CD8-positive, alpha-beta memory T cell (primary cell): ENCODE measurements around the gene CPA5. TPM values are rescaled to one million over a fixed set of nuclear protein-coding genes. Genes with fewer than 3 reads are reported as not detected.

Experiments used
- CTCF ChIA-PET: fragments of 350-600 bp; sonication (Branson Sonifier 250); formaldehyde crosslinking; loops from one replicate; lab custom pipeline; 2021; ENCODE audit warnings: antibody characterized with exemption; lab: Charles Lee
- POLR2A ChIA-PET: fragments of 350-600 bp; sonication (Branson Sonifier 250); formaldehyde crosslinking; loops from one replicate; lab custom pipeline; 2021; ENCODE audit warnings: antibody characterized with exemption; lab: Charles Lee
- DNase-seq, 5 donors: peaks; one replicate each; pipeline versions ENCODE4 v3.0.0 to v3.0.0-alpha.2; 2020 to 2022; ENCODE audit warnings: mixed read lengths in 1 of 5
- H3K27ac ChIP-seq: one replicate; pipeline ENCODE4 v1.7.0; 2013; ENCODE audit warnings: low read depth, mild to moderate bottlenecking, low read length, moderate library complexity
- H3K27me3 ChIP-seq: 2 replicates; pipeline ENCODE4 v1.7.0; 2013; ENCODE audit warnings: low read length, mild to moderate bottlenecking; ENCODE audit not compliant: insufficient read depth, poor library complexity, severe bottlenecking
- H3K36me3 ChIP-seq: 2 replicates; pipeline ENCODE4 v1.7.0; 2013; ENCODE audit warnings: mild to moderate bottlenecking, low read length, moderate library complexity; ENCODE audit not compliant: insufficient read depth
- H3K4me1 ChIP-seq: 2 replicates; pipeline ENCODE4 v1.7.0; 2013; ENCODE audit warnings: mild to moderate bottlenecking, low read length, moderate library complexity; ENCODE audit not compliant: insufficient read depth
- H3K4me3 ChIP-seq: 2 replicates; pipeline ENCODE4 v1.7.0; 2013; ENCODE audit warnings: mild to moderate bottlenecking, low read length
- H3K9me3 ChIP-seq: 2 replicates; pipeline ENCODE4 v1.7.0; 2013; ENCODE audit warnings: mild to moderate bottlenecking, low read length
- H3K27ac Mint-ChIP-seq, 8 donors: one replicate each; pipeline ENCODE4 v1.8.0; 2020 to 2021; ENCODE audit warnings: mixed read lengths in 8 of 8, mild to moderate bottlenecking in 6 of 8, inconsistent platforms in 3 of 8, moderate library complexity in 3 of 8
- H3K27me3 Mint-ChIP-seq, 2 donors: one replicate each; pipeline ENCODE4 v1.8.0; 2020 to 2021; ENCODE audit warnings: mixed read lengths in 2 of 2, mild to moderate bottlenecking in 1 of 2, moderate library complexity in 1 of 2
- H3K36me3 Mint-ChIP-seq, 3 donors: one replicate each; pipeline ENCODE4 v1.8.0; 2020 to 2021; ENCODE audit warnings: mixed read lengths in 3 of 3, inconsistent platforms in 1 of 3, mild to moderate bottlenecking in 1 of 3
- H3K4me1 Mint-ChIP-seq, 3 donors: one replicate each; pipeline ENCODE4 v1.8.0; 2020 to 2021; ENCODE audit warnings: mixed read lengths in 3 of 3, inconsistent platforms in 1 of 3, mild to moderate bottlenecking in 1 of 3
- H3K4me3 Mint-ChIP-seq, 7 donors: one replicate each; pipeline ENCODE4 v1.8.0; 2020 to 2021; ENCODE audit warnings: mixed read lengths in 7 of 7, mild to moderate bottlenecking in 6 of 7, moderate library complexity in 4 of 7, inconsistent platforms in 2 of 7
- H3K9me3 Mint-ChIP-seq, 5 donors: one replicate each; pipeline ENCODE4 v1.8.0; 2020 to 2022; ENCODE audit warnings: mixed read lengths in 5 of 5, mild to moderate bottlenecking in 3 of 5, moderate library complexity in 2 of 5, inconsistent platforms in 1 of 5
- polyA plus RNA-seq: library from polyadenylated mRNA; unstranded; fragments of 300-500 nt; fragmentation: Illumina TruSeq; gene quantifications from one replicate; pipeline ENCODE4 v1.2.3, GENCODE V29; 2021
- total RNA-seq, 2 experiments: library from RNA; stranded (reverse); gene quantifications; one replicate each; pipeline ENCODE4 v1.2.3, GENCODE V29; 2021

CPA5 gene
- total and polyA plus RNA-seq, 3 experiments from 2014 or later = 1.0 to 30.5 (median 2.0) TPM

GRCh38 chr7:130359276-130359857 is 14.8 kb downstream of the CPA5 start:
- peaks cover 8 to 16% of the 10 kb centered on the region in 2 donors for H3K27me3 Mint-ChIP-seq
- ChIA-PET POLR2A (no interaction called here), CTCF (no interaction called here)
- no peak overlapping the region for H3K4me3 Mint-ChIP-seq
- Histone ChIP-seq H3K4me1 (no peaks in the 10 kb centered on the region), H3K9me3 (no peaks in the 10 kb centered on the region), H3K4me3 (no peak overlapping the region), H3K27me3 (no peaks in the 10 kb centered on the region), H3K36me3 (no peaks in the 10 kb centered on the region), H3K27ac (no peak overlapping the region)
- no peaks in the 10 kb centered on the region for H3K4me1 Mint-ChIP-seq
- H3K36me3 Mint-ChIP-seq = peaks cover 0 to 8% (median 0%) of the 10 kb centered on the region in 3 donors
- no peak overlapping the region for H3K27ac Mint-ChIP-seq
- peaks cover 4 to 11% (median 5%) of the 10 kb centered on the region in 5 donors for H3K9me3 Mint-ChIP-seq
- no peak for DNase-seq

DNA sequence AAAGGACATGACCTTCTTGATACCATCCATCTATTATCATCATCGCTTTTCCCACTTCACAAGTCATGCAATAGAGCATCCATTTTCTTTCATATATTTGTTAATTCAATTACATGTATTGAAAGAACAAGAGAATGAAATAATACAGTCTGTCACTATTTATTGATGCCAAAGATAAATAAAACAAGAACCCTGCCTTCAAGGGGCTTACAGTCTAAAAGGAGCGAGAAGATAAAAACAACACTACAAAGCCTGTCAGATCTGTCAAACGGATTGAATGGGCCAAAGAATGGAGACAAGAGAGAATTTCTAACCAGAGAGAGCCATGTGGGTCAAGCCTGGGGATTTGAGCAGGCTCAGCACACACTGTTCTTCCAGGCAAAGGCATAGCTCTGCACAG is 15.9 kb downstream of the CPA5 start:
- ChIA-PET CTCF (no interaction called here), POLR2A (no interaction called here)
- Mint-ChIP-seq H3K27ac (no peak overlapping the region), H3K4me3 (no peak overlapping the region), H3K27me3 (peaks cover 8 to 16% of the 10 kb centered on the region in 2 donors), H3K36me3 (peaks cover 0 to 8% (median 0%) of the 10 kb centered on the region in 3 donors), H3K4me1 (peaks cover 0 to 3% (median 0%) of the 10 kb centered on the region in 3 donors), H3K9me3 (peaks cover 4 to 11% (median 5%) of the 10 kb centered on the region in 5 donors)
- Histone ChIP-seq H3K4me1 (no peaks in the 10 kb centered on the region), H3K36me3 (no peaks in the 10 kb centered on the region), H3K4me3 (no peak overlapping the region), H3K9me3 (no peaks in the 10 kb centered on the region), H3K27ac (no peak overlapping the region), H3K27me3 (no peaks in the 10 kb centered on the region)
- DNase-seq = no peak

GRCh38 chr7:130361681-130362080 is 17.1 kb downstream of the CPA5 start:
- Mint-ChIP-seq H3K36me3 (peaks cover 0 to 8% (median 0%) of the 10 kb centered on the region in 3 donors), H3K27ac (no peak overlapping the region), H3K4me3 (no peak overlapping the region), H3K9me3 (peaks cover 4 to 11% (median 5%) of the 10 kb centered on the region in 5 donors), H3K27me3 (peaks cover 11 to 16% of the 10 kb centered on the region in 2 donors), H3K4me1 (peaks cover under 1 to 12% (median 7%) of the 10 kb centered on the region in 3 donors)
- H3K9me3 ChIP-seq = no peaks in the 10 kb centered on the region
- no peak overlapping the region for H3K27ac ChIP-seq
- H3K4me1 ChIP-seq = peaks cover 2% of the 10 kb centered on the region
- ChIA-PET CTCF (no interaction called here), POLR2A (no interaction called here)
- no peaks in the 10 kb centered on the region for H3K27me3 ChIP-seq
- DNase-seq = no peak
- H3K4me3 ChIP-seq = no peak overlapping the region
- H3K36me3 ChIP-seq = no peaks in the 10 kb centered on the region

GRCh38 chr7:130362251-130362816 is 17.7 kb downstream of the CPA5 start:
- Mint-ChIP-seq H3K27me3 (peaks cover 11 to 16% of the 10 kb centered on the region in 2 donors), H3K36me3 (peaks cover 0 to 8% (median 0%) of the 10 kb centered on the region in 3 donors), H3K4me3 (no peak overlapping the region), H3K27ac (no peak overlapping the region), H3K9me3 (peaks cover 4 to 11% (median 5%) of the 10 kb centered on the region in 5 donors), H3K4me1 (peaks cover 7 to 19% (median 11%) of the 10 kb centered on the region in 3 donors)
- Histone ChIP-seq H3K27me3 (no peaks in the 10 kb centered on the region), H3K27ac (no peak overlapping the region), H3K9me3 (no peaks in the 10 kb centered on the region), H3K4me3 (no peak overlapping the region), H3K4me1 (peaks cover 5% of the 10 kb centered on the region), H3K36me3 (no peaks in the 10 kb centered on the region)
- DNase-seq = no peak
- ChIA-PET POLR2A (no interaction called here), CTCF (no interaction called here)

- CTCF ChIA-PET = no interaction called here
- no peak for DNase-seq
- H3K27ac Mint-ChIP-seq = no peak overlapping the region
- POLR2A ChIA-PET = no interaction called here
- H3K27ac ChIP-seq = no peak overlapping the region
- peaks cover 5% of the 10 kb centered on the region for H3K4me1 ChIP-seq
- H3K36me3 ChIP-seq = no peaks in the 10 kb centered on the region
- no peaks in the 10 kb centered on the region for H3K9me3 ChIP-seq
- H3K27me3 ChIP-seq = no peaks in the 10 kb centered on the region
- peaks cover 0 to 8% (median 0%) of the 10 kb centered on the region in 3 donors for H3K36me3 Mint-ChIP-seq
- H3K4me3 ChIP-seq = no peak overlapping the region
- peaks cover 11 to 14% of the 10 kb centered on the region in 2 donors for H3K27me3 Mint-ChIP-seq
- peaks cover 9 to 25% (median 15%) of the 10 kb centered on the region in 3 donors for H3K4me1 Mint-ChIP-seq
- H3K9me3 Mint-ChIP-seq = peaks cover 4 to 11% (median 5%) of the 10 kb centered on the region in 5 donors
- no peak overlapping the region for H3K4me3 Mint-ChIP-seq
Observed at GRCh38 chr7:130363026-130363847, 18.6 kb downstream of the CPA5 start.

DNA sequence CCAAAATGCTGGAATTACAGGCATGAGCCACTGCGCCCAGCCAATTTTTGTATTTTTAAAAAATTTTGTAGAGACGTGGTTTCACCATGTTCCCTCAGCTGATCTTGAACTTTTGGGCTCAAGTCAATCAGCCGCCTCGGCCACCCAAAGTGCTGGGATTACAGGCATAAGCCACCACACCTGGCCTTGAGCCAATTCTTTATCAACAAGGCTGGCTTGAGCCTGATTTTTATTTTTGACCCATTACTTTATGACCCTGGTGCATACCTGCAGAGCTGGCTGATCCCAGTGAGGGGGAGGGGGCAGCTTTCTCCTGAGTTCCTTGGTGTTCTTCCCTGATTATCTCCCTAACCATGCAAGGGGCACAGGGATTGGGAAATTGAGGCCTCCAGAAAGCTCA is 19.8 kb downstream of the CPA5 start:
- Mint-ChIP-seq H3K9me3 (peaks cover 0 to 9% (median 4%) of the 10 kb centered on the region in 5 donors), H3K4me3 (no peak overlapping the region), H3K4me1 (peaks cover 21 to 37% (median 27%) of the 10 kb centered on the region in 3 donors), H3K36me3 (peaks cover 0 to 8% (median 0%) of the 10 kb centered on the region in 3 donors), H3K27me3 (peaks cover 11% of the 10 kb centered on the region in 2 donors), H3K27ac (no peak overlapping the region)
- no peak for DNase-seq
- Histone ChIP-seq H3K4me1 (peaks cover 11% of the 10 kb centered on the region), H3K9me3 (no peaks in the 10 kb centered on the region), H3K36me3 (no peaks in the 10 kb centered on the region), H3K4me3 (no peak overlapping the region), H3K27ac (no peak overlapping the region), H3K27me3 (no peaks in the 10 kb centered on the region)
- CTCF ChIA-PET = no interaction called here
- POLR2A ChIA-PET = no interaction called here

GRCh38 chr7:130365088-130365487 is 20.5 kb downstream of the CPA5 start:
- no peak overlapping the region for H3K4me3 Mint-ChIP-seq

More at GRCh38 chr7:130365088-130365487, 20.5 kb downstream of the CPA5 start:
- no peak for DNase-seq
- Histone ChIP-seq H3K27ac (no peak overlapping the region), H3K4me3 (no peak overlapping the region), H3K36me3 (no peaks in the 10 kb centered on the region), H3K9me3 (no peaks in the 10 kb centered on the region), H3K27me3 (no peaks in the 10 kb centered on the region), H3K4me1 (peaks cover 15% of the 10 kb centered on the region)
- CTCF ChIA-PET = no interaction called here
- POLR2A ChIA-PET = no interaction called here
- peaks cover 0 to 8% (median 0%) of the 10 kb centered on the region in 3 donors for H3K36me3 Mint-ChIP-seq
- peaks cover 0 to 5% (median 4%) of the 10 kb centered on the region in 5 donors for H3K9me3 Mint-ChIP-seq
- peak overlapping the region in 2 of 8 donors; percentile 25 to 35 for H3K27ac Mint-ChIP-seq
- peaks cover 24 to 43% (median 33%) of the 10 kb centered on the region in 3 donors for H3K4me1 Mint-ChIP-seq
- peaks cover 11% of the 10 kb centered on the region in 2 donors for H3K27me3 Mint-ChIP-seq
